HFFc6 (cell line): ENCODE results near the gene UBE2A. TPM values are rescaled to one million over a fixed set of nuclear protein-coding genes. Genes with fewer than 3 reads are reported as not detected.

Experiments used
- DNase-seq: peaks from one replicate; pipeline ENCODE4 v3.0.0-alpha.2; 2018
- H3K27ac Mint-ChIP-seq: 2 replicates; pipeline ENCODE4 v1.8.0; 2020; ENCODE audit warnings: mild to moderate bottlenecking, mixed read lengths
- H3K27me3 Mint-ChIP-seq: 2 replicates; pipeline ENCODE4 v1.8.0; 2021; ENCODE audit warnings: mild to moderate bottlenecking, moderate library complexity, mixed read lengths; ENCODE audit not compliant: insufficient read depth
- H3K36me3 Mint-ChIP-seq: 2 replicates; pipeline ENCODE4 v1.8.0; 2021; ENCODE audit warnings: low read depth, mixed read lengths
- H3K4me1 Mint-ChIP-seq: 2 replicates; pipeline ENCODE4 v1.8.0; 2020; ENCODE audit warnings: low read depth, mixed read lengths
- H3K4me3 Mint-ChIP-seq: 2 replicates; pipeline ENCODE4 v1.8.0; 2020; ENCODE audit warnings: mild to moderate bottlenecking, moderate library complexity, mixed read lengths
- H3K9me3 Mint-ChIP-seq: 2 replicates; pipeline ENCODE4 v1.8.0; 2020; ENCODE audit warnings: mild to moderate bottlenecking, mixed read lengths
- CTCF ChIP-seq: fragments of 200-600 bp; sonication (generic); IDR thresholded peaks from 2 replicates; pipeline ENCODE4 v1.5.0; 2021; ENCODE audit warnings: antibody characterized with exemption, mild to moderate bottlenecking
- total RNA-seq, 6 experiments: library from RNA; stranded (reverse); fragmentation: NEBNext Ultra II Directional; extraction: Animal tissue kit (Norgen Biotek cat#: 25700); gene quantifications; 2 replicates in 1 of 6; 3 replicates in 5 of 6; pipeline ENCODE4 v1.2.3, GENCODE V29; 2021

UBE2A gene
- total RNA-seq, 6 experiments from 2014 or later: 83.5 to 99.4 (median 94.4) TPM

GRCh38 chrX:119604766-119605463 is 30.6 kb downstream of the UBE2A start:
- Mint-ChIP-seq H3K4me3 (peak overlapping the region; percentile 94), H3K9me3 (no peaks in the 10 kb centered on the region), H3K36me3 (0 out of 2 replicates have a peak, but pooled peaks cover 4% of the 10 kb centered on the region), H3K27me3 (0 out of 2 replicates have a peak, but pooled peaks cover under 1% of the 10 kb centered on the region), H3K27ac (peak overlapping the region; percentile 70), H3K4me1 (peaks cover 18% of the 10 kb centered on the region)
- no peak for TF ChIP-seq CTCF
- DNase-seq: no peak

- Mint-ChIP-seq H3K36me3 (0 out of 2 replicates have a peak, but pooled peaks cover 4% of the 10 kb centered on the region), H3K4me3 (peak overlapping the region; percentile 94), H3K27me3 (0 out of 2 replicates have a peak, but pooled peaks cover 2% of the 10 kb centered on the region), H3K4me1 (peaks cover 25% of the 10 kb centered on the region), H3K27ac (peak overlapping the region; percentile 97), H3K9me3 (no peaks in the 10 kb centered on the region)
- DNase-seq: no peak
- TF ChIP-seq CTCF: no peak
Measured at GRCh38 chrX:119605464-119606279, 31.3 kb downstream of the UBE2A start.

- peak within 1 kb of the TSS; percentile 97 for H3K27ac Mint-ChIP-seq
- H3K4me1 Mint-ChIP-seq: peaks cover 25% of the 10 kb centered on the region
- peak; percentile 84 for DNase-seq
- no peak for TF ChIP-seq CTCF
- H3K4me3 Mint-ChIP-seq: peak within 1 kb of the TSS; percentile 94
- 0 out of 2 replicates have a peak, but pooled peaks cover 4% of the 10 kb centered on the region for H3K36me3 Mint-ChIP-seq
- no peaks in the 10 kb centered on the region for H3K9me3 Mint-ChIP-seq
- 0 out of 2 replicates have a peak, but pooled peaks cover 2% of the 10 kb centered on the region for H3K27me3 Mint-ChIP-seq
Measured at GRCh38 chrX:119606280-119607017, 32.1 kb downstream of the UBE2A start, which contains the start of gene NKRF. Gene NKRF, minus strand, starts transcription at chrX:119606424.

- H3K4me1 Mint-ChIP-seq: peaks cover 25% of the 10 kb centered on the region
- TF ChIP-seq CTCF: no peak
- H3K9me3 Mint-ChIP-seq: no peaks in the 10 kb centered on the region
- no peak for DNase-seq
- H3K36me3 Mint-ChIP-seq: 0 out of 2 replicates have a peak, but pooled peaks cover 4% of the 10 kb centered on the region
- peak overlapping the region; percentile 91 for H3K4me3 Mint-ChIP-seq
- H3K27me3 Mint-ChIP-seq: 0 out of 2 replicates have a peak, but pooled peaks cover 2% of the 10 kb centered on the region
- H3K27ac Mint-ChIP-seq: peak overlapping the region; percentile 97
Measured at GRCh38 chrX:119607018-119607389, 32.6 kb downstream of the UBE2A start.

- no peak overlapping the region for H3K27ac Mint-ChIP-seq
- no peak for TF ChIP-seq CTCF
- H3K4me1 Mint-ChIP-seq: peaks cover 7% of the 10 kb centered on the region; the same call in 1 of the 2 replicates
- no peak overlapping the region for H3K4me3 Mint-ChIP-seq
- peaks cover 2% of the 10 kb centered on the region; the same call in 1 of the 2 replicates for H3K27me3 Mint-ChIP-seq
- H3K9me3 Mint-ChIP-seq: no peaks in the 10 kb centered on the region
- DNase-seq: no peak
- H3K36me3 Mint-ChIP-seq: no peaks in the 10 kb centered on the region
Measured at GRCh38 chrX:119614776-119615175, 40.4 kb downstream of the UBE2A start.
